GM18517 (cell line): Measurements from ENCODE around the gene FES.
"Not testable (repeated sequence)": the region's sequence is repeated elsewhere in the genome, so short reads cannot be mapped to it uniquely, and the experiment has no call there.

Source experiments
- ATAC-seq: cut with Tn5 transposase; IDR thresholded peaks from one replicate; pipeline ENCODE4 v1.9.1; 2021; ENCODE audit warnings: mild to moderate bottlenecking, moderate library complexity; ENCODE audit not compliant: unreplicated experiment

FES gene

GRCh38 chr15:90907838-90908507 lies 23.7 kb downstream of the FES start:
- no peak for ATAC-seq

- not testable (repeated sequence) for ATAC-seq
These were observed 25.1 kb downstream of the FES start for GRCh38 chr15:90909449-90909848.

GRCh38 chr15:90909976-90910375 lies 25.7 kb downstream of the FES start:
- no peak for ATAC-seq

GRCh38 chr15:90910441-90911301 lies 26.4 kb downstream of the FES start:
- no peak for ATAC-seq

GRCh38 chr15:90911302-90911623 lies 27.0 kb downstream of the FES start:
- no peak for ATAC-seq

- ATAC-seq = no peak
These were observed 27.8 kb downstream of the FES start for GRCh38 chr15:90911906-90912769.

GRCh38 chr15:90912770-90913075 lies 28.4 kb downstream of the FES start:
- no peak for ATAC-seq

GRCh38 chr15:90913398-90913944 lies 29.2 kb downstream of the FES start:
- ATAC-seq = no peak

GRCh38 chr15:90914305-90915080 lies 30.2 kb downstream of the FES start:
- ATAC-seq = no peak

GRCh38 chr15:90915216-90915807 lies 31.0 kb downstream of the FES start:
- ATAC-seq = no peak

- ATAC-seq = no peak
These were observed 31.6 kb downstream of the FES start for GRCh38 chr15:90915808-90916440.

- ATAC-seq = no peak
These were observed 32.2 kb downstream of the FES start for GRCh38 chr15:90916461-90916860.

- ATAC-seq = no peak
These were observed 33.3 kb downstream of the FES start for GRCh38 chr15:90917569-90917968.

GRCh38 chr15:90918034-90918788 lies 33.9 kb downstream of the FES start:
- ATAC-seq = no peak

GRCh38 chr15:90918835-90919234 lies 34.5 kb downstream of the FES start:
- no peak for ATAC-seq

- ATAC-seq = no peak
These were observed 37.6 kb downstream of the FES start for GRCh38 chr15:90921887-90922286.

GRCh38 chr15:90922712-90923322 lies 38.5 kb downstream of the FES start:
- peak; percentile 64 for ATAC-seq

GRCh38 chr15:90924375-90924774 lies 40.1 kb downstream of the FES start:
- peak; percentile 70 for ATAC-seq

GRCh38 chr15:90926766-90927165 lies 42.5 kb downstream of the FES start:
- ATAC-seq = not testable (repeated sequence)
